ENCODE measurements around the gene KDF1. TPM values are rescaled to one million over a fixed set of nuclear protein-coding genes. Genes with fewer than 3 reads are reported as not detected.

The KDF1 gene
- total RNA-seq, 1 donor from 2014 or later: 12.2 TPM

- DNase-seq (ENCODE audit: extremely low spot score, unreplicated experiment): no peak
- peak overlapping the region; percentile 25 for H3K4me3 Mint-ChIP-seq
- no peak for TF ChIP-seq CTCF (conservative IDR thresholded peaks at IDR 0.05)
- H3K4me1 Mint-ChIP-seq (ENCODE audit: unreplicated experiment): peaks cover 61% of the 10 kb centered on the region
- peak overlapping the region; percentile 65 for H3K27ac Mint-ChIP-seq
- no peaks in the 10 kb centered on the region for H3K9me3 Mint-ChIP-seq
- no peaks in the 10 kb centered on the region for H3K36me3 Mint-ChIP-seq
- H3K27me3 Mint-ChIP-seq: peaks cover 5% of the 10 kb centered on the region
Observed at GRCh38 chr1:27001570-27002360, 41.5 kb upstream of the KDF1 start.

GRCh38 chr1:27000817-27001460 is 40.7 kb upstream of the KDF1 start:
- DNase-seq (ENCODE audit: extremely low spot score, unreplicated experiment): no peak
- H3K9me3 Mint-ChIP-seq: no peaks in the 10 kb centered on the region
- H3K27ac Mint-ChIP-seq: peak overlapping the region; percentile 81
- H3K27me3 Mint-ChIP-seq: peaks cover 5% of the 10 kb centered on the region
- TF ChIP-seq CTCF (conservative IDR thresholded peaks at IDR 0.05): no peak
- peaks cover 66% of the 10 kb centered on the region for H3K4me1 Mint-ChIP-seq (ENCODE audit: unreplicated experiment)
- H3K4me3 Mint-ChIP-seq: peak overlapping the region; percentile 52
- H3K36me3 Mint-ChIP-seq: no peaks in the 10 kb centered on the region

GRCh38 chr1:27000090-27000816 is 40.0 kb upstream of the KDF1 start:
- Mint-ChIP-seq H3K9me3 (no peaks in the 10 kb centered on the region), H3K27ac (peak overlapping the region; percentile 81), H3K27me3 (peaks cover 11% of the 10 kb centered on the region), H3K36me3 (no peaks in the 10 kb centered on the region), H3K4me3 (peak overlapping the region; percentile 52), H3K4me1 (ENCODE audit: unreplicated experiment) (peaks cover 68% of the 10 kb centered on the region)
- DNase-seq (ENCODE audit: extremely low spot score, unreplicated experiment): no peak
- TF ChIP-seq CTCF (conservative IDR thresholded peaks at IDR 0.05): no peak

GRCh38 chr1:26999440-26999987 is 39.2 kb upstream of the KDF1 start:
- no peaks in the 10 kb centered on the region for H3K9me3 Mint-ChIP-seq
- no peaks in the 10 kb centered on the region for H3K36me3 Mint-ChIP-seq
- DNase-seq (ENCODE audit: extremely low spot score, unreplicated experiment): no peak
- peak overlapping the region; percentile 81 for H3K27ac Mint-ChIP-seq
- H3K4me3 Mint-ChIP-seq: peak overlapping the region; percentile 59
- peaks cover 68% of the 10 kb centered on the region for H3K4me1 Mint-ChIP-seq (ENCODE audit: unreplicated experiment)
- H3K27me3 Mint-ChIP-seq: peaks cover 19% of the 10 kb centered on the region
- no peak for TF ChIP-seq CTCF (conservative IDR thresholded peaks at IDR 0.05)

GRCh38 chr1:26998429-26999300 is 38.4 kb upstream of the KDF1 start:
- Mint-ChIP-seq H3K4me3 (peak overlapping the region; percentile 28), H3K27ac (peak overlapping the region; percentile 81), H3K27me3 (peaks cover 19% of the 10 kb centered on the region), H3K36me3 (no peaks in the 10 kb centered on the region), H3K4me1 (ENCODE audit: unreplicated experiment) (peaks cover 60% of the 10 kb centered on the region), H3K9me3 (no peaks in the 10 kb centered on the region)
- no peak for DNase-seq (ENCODE audit: extremely low spot score, unreplicated experiment)
- TF ChIP-seq CTCF (conservative IDR thresholded peaks at IDR 0.05): no peak

Data from type B pancreatic cell (in vitro differentiated cells).